Measurements from ENCODE around the gene RCVRN. TPM values are rescaled to one million over a fixed set of nuclear protein-coding genes. Genes with fewer than 3 reads are reported as not detected.
"Not testable (repeated sequence)": the region's sequence is repeated elsewhere in the genome, so short reads cannot be mapped to it uniquely, and the experiment has no call there.

Gene RCVRN
- total and polyA plus RNA-seq, 2 of the 8 experiments (the other 6 are each of a cell fraction or from before 2014, with no cell fraction given): not detected

GRCh38 chr17:9922012-9922848, 17.2 kb upstream of the RCVRN start (continued):
- TF ChIP-seq JUN (IDR thresholded peaks at IDR 0.05; ENCODE audit: low read depth, low read length) (no peak), SIX5 (IDR thresholded peaks at IDR 0.05; ENCODE audit: low read depth, low read length) (no peak), BACH1 (IDR thresholded peaks at IDR 0.05; ENCODE audit: low read length) (no peak), CBX5 (IDR thresholded peaks at IDR 0.05; ENCODE audit: low read depth, low read length) (no peak), ATF2 (IDR thresholded peaks at IDR 0.05; ENCODE audit: low read length) (no peak), EP300 (IDR thresholded peaks at IDR 0.05; ENCODE audit: borderline replicate concordance in 1 of 2, low read depth in 2 of 2, low read length in 2 of 2) (no peak), CEBPB (IDR thresholded peaks at IDR 0.05; ENCODE audit: low read depth, low read length) (no peak), RAD21 (IDR thresholded peaks at IDR 0.05 in 1 of 2, conservative IDR thresholded peaks at IDR 0.05 in 1 of 2; ENCODE audit: low read depth in 2 of 2, low read length in 2 of 2) (no peak), CHD1 (IDR thresholded peaks at IDR 0.05; ENCODE audit: low read depth, low read length) (no peak)

GRCh38 chr17:9921216-9921615, 16.1 kb upstream of the RCVRN start:
- H4K91ac ChIP-seq (replicated peaks; ENCODE audit: insufficient read length, low read length); DNase-seq (ENCODE audit: low read depth in 1 of 2, low spot score in 2 of 2); H3K18ac ChIP-seq (ENCODE audit: extremely low read depth, low read length); H3K23ac ChIP-seq (ENCODE audit: insufficient read length); H3K4me2 ChIP-seq (ENCODE audit: insufficient read depth in 1 of 2, low read depth in 2 of 2, low read length in 2 of 2); H2BK5ac ChIP-seq (ENCODE audit: low read depth, low read length); POLR2A ChIA-PET (ENCODE audit: partially characterized antibody); H3K9ac ChIP-seq (replicated peaks in 1 of 4; ENCODE audit: extremely low read depth in 1 of 4, low read depth in 3 of 4, low read length in 3 of 4); H2BK15ac ChIP-seq (ENCODE audit: low read length); H4K5ac ChIP-seq (ENCODE audit: insufficient read length, low read depth, low read length); H2AK5ac ChIP-seq (ENCODE audit: low read depth, low read length); H3K23me2 ChIP-seq (ENCODE audit: low read depth, low read length); H2BK20ac ChIP-seq (ENCODE audit: low read length); H3K27ac ChIP-seq (ENCODE audit: low read depth, low read length); H3K79me2 ChIP-seq (ENCODE audit: control insufficient read depth in 1 of 2, insufficient read depth in 2 of 2, low read length in 2 of 2); H2BK120ac ChIP-seq (replicated peaks; ENCODE audit: low read depth, low read length); H3K4me3 ChIP-seq (ENCODE audit: extremely low read depth in 1 of 4, insufficient read depth in 2 of 4, low read depth in 3 of 4, low read length in 4 of 4); FAIRE-seq; H3K56ac ChIP-seq (replicated peaks; ENCODE audit: insufficient read length, low read depth, low read length); H3K79me1 ChIP-seq (ENCODE audit: low read depth, low read length); H3K36me3 ChIP-seq (ENCODE audit: control insufficient read depth in 2 of 4, insufficient read depth in 4 of 4, low read length in 3 of 4); H3K27me3 ChIP-seq (replicated peaks in 1 of 4; ENCODE audit: control insufficient read depth in 3 of 4, extremely low read depth in 1 of 4, insufficient read depth in 3 of 4, low read length in 3 of 4); H2BK12ac ChIP-seq (ENCODE audit: low read depth, low read length); H4K20me1 ChIP-seq (replicated peaks in 1 of 2; ENCODE audit: control insufficient read depth in 1 of 2, insufficient read depth in 2 of 2, low read length in 2 of 2); H3K9me3 ChIP-seq (ENCODE audit: insufficient read depth in 2 of 2, low read depth in 1 of 2, low read length in 1 of 2); H3K14ac ChIP-seq (ENCODE audit: insufficient read length); H4K8ac ChIP-seq (ENCODE audit: extremely low read depth, insufficient read depth, low read length); H3K4ac ChIP-seq (replicated peaks; ENCODE audit: insufficient read length, low read depth, low read length); H3K4me1 ChIP-seq (replicated peaks in 1 of 4; ENCODE audit: control insufficient read depth in 3 of 4, insufficient read depth in 4 of 4, low read length in 3 of 4); H2AFZ ChIP-seq (ENCODE audit: low read length): not testable (repeated sequence)
- CTCF ChIA-PET (ENCODE audit: partially characterized antibody): interaction anchor here (0.7 to 6.0 kb wide), 7 partner anchors 8 to 677 kb away, joined by 3 to 49 read pairs (median 3); partner anchors contain the start of gene RCVRN
- 74% methylated on average over 10 of the region's 13 CpGs; no CpG with 5 or more reads in 1 of the 2 experiments for WGBS, 2 experiments (ENCODE audit: extremely low coverage in 1 of 2, insufficient coverage in 1 of 2, insufficient read length in 1 of 2, insufficient replicate concordance in 2 of 2, low coverage in 1 of 2, low lambda C conversion rate in 2 of 2, missing lambda C conversion rate in 1 of 2)

Measured in H1 (cell line).